Measurements from ENCODE around the gene OSBPL2.

Gene OSBPL2

GRCh38 chr20:62284448-62284847 is 46.1 kb downstream of the OSBPL2 start:
- DNase-seq (ENCODE audit: insufficient read length, low spot score) (no peak), FAIRE-seq (no peak)
- TF ChIP-seq PAX5 (IDR thresholded peaks at IDR 0.05; ENCODE audit: insufficient read depth, low read length, severe bottlenecking) (no peak), SPI1 (IDR thresholded peaks at IDR 0.05; ENCODE audit: low read depth, low read length) (no peak), POLR2A (IDR thresholded peaks at IDR 0.05; ENCODE audit: low read depth, low read length) (no peak), POU2F2 (IDR thresholded peaks at IDR 0.05; ENCODE audit: low read depth, low read length) (no peak)

GRCh38 chr20:62285151-62285550 is 46.8 kb downstream of the OSBPL2 start:
- TF ChIP-seq TAF1 (IDR thresholded peaks at IDR 0.05; ENCODE audit: low read depth, low read length), result no peak
- no peak for TF ChIP-seq POLR2AphosphoS5 (IDR thresholded peaks at IDR 0.05; ENCODE audit: low read depth, low read length)
- TF ChIP-seq POU2F2 (IDR thresholded peaks at IDR 0.05; ENCODE audit: low read depth, low read length), result no peak
- no peak for TF ChIP-seq PAX5 (IDR thresholded peaks at IDR 0.05; ENCODE audit: insufficient read depth, low read length, severe bottlenecking)
- TF ChIP-seq POLR2A (IDR thresholded peaks at IDR 0.05; ENCODE audit: low read depth, low read length), result no peak
- no peak for TF ChIP-seq SPI1 (IDR thresholded peaks at IDR 0.05; ENCODE audit: low read depth, low read length)
- DNase-seq (ENCODE audit: insufficient read length, low spot score), result no peak
- FAIRE-seq, result no peak

GRCh38 chr20:62285722-62286121 is 47.4 kb downstream of the OSBPL2 start:
- no peak for DNase-seq (ENCODE audit: insufficient read length, low spot score)
- FAIRE-seq, result no peak
- TF ChIP-seq POLR2AphosphoS5 (IDR thresholded peaks at IDR 0.05; ENCODE audit: low read depth, low read length) (no peak), TAF1 (IDR thresholded peaks at IDR 0.05; ENCODE audit: low read depth, low read length) (no peak), POU2F2 (IDR thresholded peaks at IDR 0.05; ENCODE audit: low read depth, low read length) (no peak), PAX5 (IDR thresholded peaks at IDR 0.05; ENCODE audit: insufficient read depth, low read length, severe bottlenecking) (no peak), SPI1 (IDR thresholded peaks at IDR 0.05; ENCODE audit: low read depth, low read length) (no peak), POLR2A (IDR thresholded peaks at IDR 0.05; ENCODE audit: low read depth, low read length) (no peak)

GRCh38 chr20:62286493-62287064 is 48.3 kb downstream of the OSBPL2 start:
- TF ChIP-seq SPI1 (IDR thresholded peaks at IDR 0.05; ENCODE audit: low read depth, low read length), result no peak
- TF ChIP-seq PAX5 (IDR thresholded peaks at IDR 0.05; ENCODE audit: insufficient read depth, low read length, severe bottlenecking), result no peak
- no peak for TF ChIP-seq POLR2A (IDR thresholded peaks at IDR 0.05; ENCODE audit: low read depth, low read length)
- TF ChIP-seq TAF1 (IDR thresholded peaks at IDR 0.05; ENCODE audit: low read depth, low read length), result no peak
- DNase-seq (ENCODE audit: insufficient read length, low spot score) (no peak), FAIRE-seq (no peak)

- DNase-seq (ENCODE audit: insufficient read length, low spot score) (no peak), FAIRE-seq (no peak)
- TF ChIP-seq TAF1 (IDR thresholded peaks at IDR 0.05; ENCODE audit: low read depth, low read length), result no peak
- no peak for TF ChIP-seq POLR2A (IDR thresholded peaks at IDR 0.05; ENCODE audit: low read depth, low read length)
- TF ChIP-seq SPI1 (IDR thresholded peaks at IDR 0.05; ENCODE audit: low read depth, low read length), result no peak
- TF ChIP-seq PAX5 (IDR thresholded peaks at IDR 0.05; ENCODE audit: insufficient read depth, low read length, severe bottlenecking), result no peak
- TF ChIP-seq POU2F2 (IDR thresholded peaks at IDR 0.05; ENCODE audit: low read depth, low read length), result no peak
- TF ChIP-seq POLR2AphosphoS5 (IDR thresholded peaks at IDR 0.05; ENCODE audit: low read depth, low read length), result no peak
Measured at GRCh38 chr20:62287129-62287528, 48.8 kb downstream of the OSBPL2 start.

GRCh38 chr20:62287759-62288534 is 49.6 kb downstream of the OSBPL2 start:
- no peak for DNase-seq (ENCODE audit: insufficient read length, low spot score)
- FAIRE-seq, result no peak
- TF ChIP-seq POLR2A (IDR thresholded peaks at IDR 0.05; ENCODE audit: low read depth, low read length), result no peak
- no peak for TF ChIP-seq POU2F2 (IDR thresholded peaks at IDR 0.05; ENCODE audit: low read depth, low read length)
- TF ChIP-seq TAF1 (IDR thresholded peaks at IDR 0.05; ENCODE audit: low read depth, low read length), result no peak
- no peak for TF ChIP-seq PAX5 (IDR thresholded peaks at IDR 0.05; ENCODE audit: insufficient read depth, low read length, severe bottlenecking)
- TF ChIP-seq POLR2AphosphoS5 (IDR thresholded peaks at IDR 0.05; ENCODE audit: low read depth, low read length), result no peak
- TF ChIP-seq SPI1 (IDR thresholded peaks at IDR 0.05; ENCODE audit: low read depth, low read length), result no peak

DNA sequence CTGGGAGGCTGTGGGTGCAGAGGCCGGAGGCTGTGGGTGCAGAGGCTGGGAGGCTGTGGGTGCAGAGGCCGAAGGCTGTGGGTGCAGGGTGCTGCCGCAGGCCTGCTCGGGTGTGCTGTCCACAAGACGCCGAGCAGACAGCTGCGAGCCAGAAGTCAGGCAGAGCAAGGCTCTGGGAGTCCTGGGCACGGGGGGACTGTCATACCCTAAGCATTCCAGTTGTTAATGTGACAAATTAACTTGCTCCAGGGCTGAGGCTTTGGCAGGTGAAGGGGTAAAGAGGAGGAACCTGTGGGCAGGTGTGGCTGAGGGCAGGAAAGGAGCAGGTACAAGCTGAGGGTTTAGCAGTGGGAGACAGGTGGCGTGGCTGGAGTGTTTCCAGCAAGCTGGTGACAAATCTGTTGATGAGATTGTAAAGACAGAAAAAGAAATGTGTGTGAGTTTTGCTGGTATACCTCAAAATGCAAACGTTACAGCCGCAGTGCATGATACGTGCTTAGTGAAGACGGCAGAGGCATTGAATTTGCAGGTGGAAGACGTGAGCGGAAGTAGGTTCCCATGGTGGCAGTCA is 50.3 kb downstream of the OSBPL2 start:
- TF ChIP-seq PAX5 (IDR thresholded peaks at IDR 0.05; ENCODE audit: insufficient read depth, low read length, severe bottlenecking), result no peak
- TF ChIP-seq TAF1 (IDR thresholded peaks at IDR 0.05; ENCODE audit: low read depth, low read length), result no peak
- TF ChIP-seq POU2F2 (IDR thresholded peaks at IDR 0.05; ENCODE audit: low read depth, low read length), result no peak
- no peak for TF ChIP-seq SPI1 (IDR thresholded peaks at IDR 0.05; ENCODE audit: low read depth, low read length)
- FAIRE-seq, result no peak
- no peak for DNase-seq (ENCODE audit: insufficient read length, low spot score)

DNA sequence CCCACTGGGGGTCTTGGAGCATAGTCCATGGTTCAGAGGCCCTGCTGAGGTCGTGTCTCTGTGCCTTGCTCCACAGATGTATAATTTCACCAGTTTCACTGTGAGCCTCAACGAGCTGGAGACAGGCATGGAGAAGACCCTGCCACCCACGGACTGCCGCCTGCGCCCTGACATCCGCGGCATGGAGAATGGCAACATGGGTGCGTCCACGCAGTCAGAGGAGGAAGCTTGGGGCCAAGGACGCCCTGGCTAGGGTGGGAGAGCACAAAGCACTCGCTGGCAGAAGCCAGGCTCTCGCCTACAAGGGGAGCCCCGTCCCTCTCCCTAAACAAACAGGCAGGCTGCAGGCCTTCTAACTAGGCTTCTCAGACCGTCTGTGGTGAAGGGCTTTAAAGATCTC is 50.8 kb downstream of the OSBPL2 start:
- no peak for TF ChIP-seq POLR2AphosphoS5 (IDR thresholded peaks at IDR 0.05; ENCODE audit: low read depth, low read length)
- TF ChIP-seq POU2F2 (IDR thresholded peaks at IDR 0.05; ENCODE audit: low read depth, low read length), result no peak
- TF ChIP-seq PAX5 (IDR thresholded peaks at IDR 0.05; ENCODE audit: insufficient read depth, low read length, severe bottlenecking), result no peak
- DNase-seq (ENCODE audit: insufficient read length, low spot score) (no peak), FAIRE-seq (no peak)

GRCh38 chr20:62289898-62290297 is 51.6 kb downstream of the OSBPL2 start:
- no peak for DNase-seq (ENCODE audit: insufficient read length, low spot score)
- FAIRE-seq, result no peak
- TF ChIP-seq POU2F2 (IDR thresholded peaks at IDR 0.05; ENCODE audit: low read depth, low read length), result no peak
- no peak for TF ChIP-seq PAX5 (IDR thresholded peaks at IDR 0.05; ENCODE audit: insufficient read depth, low read length, severe bottlenecking)
- TF ChIP-seq TAF1 (IDR thresholded peaks at IDR 0.05; ENCODE audit: low read depth, low read length), result no peak
- no peak for TF ChIP-seq SPI1 (IDR thresholded peaks at IDR 0.05; ENCODE audit: low read depth, low read length)
- no peak for TF ChIP-seq POLR2A (IDR thresholded peaks at IDR 0.05; ENCODE audit: low read depth, low read length)
- TF ChIP-seq POLR2AphosphoS5 (IDR thresholded peaks at IDR 0.05; ENCODE audit: low read depth, low read length), result no peak

All from GM12891 (cell line).